Osteocyte (in vitro differentiated cells): ENCODE data around the gene COX10. TPM values are rescaled to one million over a fixed set of nuclear protein-coding genes. Genes with fewer than 3 reads are reported as not detected.
A peak's percentile ranks its signal among the peaks of the same experiment; 100 is the strongest.

Source experiments
- DNase-seq: peaks from one replicate; pipeline ENCODE4 v3.0.0; 2021; ENCODE audit warnings: mixed read lengths; ENCODE audit not compliant: unreplicated experiment; ENCODE audit errors: extremely low spot score
- H3K27ac Mint-ChIP-seq: one replicate; pipeline ENCODE4 v1.8.0; 2021; ENCODE audit warnings: mild to moderate bottlenecking, mixed read lengths; ENCODE audit not compliant: unreplicated experiment
- H3K27me3 Mint-ChIP-seq: one replicate; pipeline ENCODE4 v1.8.0; 2021; ENCODE audit warnings: mixed read lengths; ENCODE audit not compliant: unreplicated experiment
- H3K36me3 Mint-ChIP-seq: one replicate; pipeline ENCODE4 v1.8.0; 2021; ENCODE audit warnings: mixed read lengths; ENCODE audit not compliant: unreplicated experiment
- H3K4me1 Mint-ChIP-seq: one replicate; pipeline ENCODE4 v1.8.0; 2021; ENCODE audit warnings: mixed read lengths; ENCODE audit not compliant: unreplicated experiment
- H3K4me3 Mint-ChIP-seq: one replicate; pipeline ENCODE4 v1.8.0; 2021; ENCODE audit warnings: mild to moderate bottlenecking, moderate library complexity, mixed read lengths; ENCODE audit not compliant: unreplicated experiment
- H3K9me3 Mint-ChIP-seq: one replicate; pipeline ENCODE4 v1.8.0; 2021; ENCODE audit warnings: mixed read lengths; ENCODE audit not compliant: unreplicated experiment
- total RNA-seq: library from RNA; stranded (reverse); gene quantifications from 2 replicates; pipeline ENCODE4 v1.2.1, GENCODE V29; 2021
- TF ChIP-seq, protein P1 (sequence below): fragments of 200-600 bp; sonication (generic); IDR thresholded peaks from 2 replicates; pipeline ENCODE4 v1.5.0; 2021; ENCODE audit warnings: antibody characterized with exemption, mild to moderate bottlenecking, moderate library complexity

The COX10 gene
- total RNA-seq, 1 donor from 2014 or later: 15.6 TPM

DNA sequence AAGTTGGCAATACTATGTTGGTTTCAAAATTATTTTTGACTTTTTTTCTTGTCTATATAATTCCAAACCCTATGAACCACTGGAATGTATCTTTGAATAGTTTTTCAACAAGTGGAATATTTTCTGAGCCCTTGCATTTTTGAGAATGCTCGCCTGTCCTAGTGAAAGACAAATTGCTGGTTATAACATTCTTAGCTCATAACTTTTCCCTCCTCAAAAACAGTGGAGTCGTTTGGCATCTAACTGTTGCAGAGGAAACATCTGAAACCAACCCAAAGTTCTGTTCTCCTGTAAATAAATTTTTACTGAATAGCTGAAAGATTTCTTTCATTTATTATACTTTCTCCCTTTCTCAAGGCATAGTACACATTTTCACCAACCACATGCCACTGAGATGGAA lies 11.3 kb upstream of the COX10 start:
- TF ChIP-seq, protein P1, sequence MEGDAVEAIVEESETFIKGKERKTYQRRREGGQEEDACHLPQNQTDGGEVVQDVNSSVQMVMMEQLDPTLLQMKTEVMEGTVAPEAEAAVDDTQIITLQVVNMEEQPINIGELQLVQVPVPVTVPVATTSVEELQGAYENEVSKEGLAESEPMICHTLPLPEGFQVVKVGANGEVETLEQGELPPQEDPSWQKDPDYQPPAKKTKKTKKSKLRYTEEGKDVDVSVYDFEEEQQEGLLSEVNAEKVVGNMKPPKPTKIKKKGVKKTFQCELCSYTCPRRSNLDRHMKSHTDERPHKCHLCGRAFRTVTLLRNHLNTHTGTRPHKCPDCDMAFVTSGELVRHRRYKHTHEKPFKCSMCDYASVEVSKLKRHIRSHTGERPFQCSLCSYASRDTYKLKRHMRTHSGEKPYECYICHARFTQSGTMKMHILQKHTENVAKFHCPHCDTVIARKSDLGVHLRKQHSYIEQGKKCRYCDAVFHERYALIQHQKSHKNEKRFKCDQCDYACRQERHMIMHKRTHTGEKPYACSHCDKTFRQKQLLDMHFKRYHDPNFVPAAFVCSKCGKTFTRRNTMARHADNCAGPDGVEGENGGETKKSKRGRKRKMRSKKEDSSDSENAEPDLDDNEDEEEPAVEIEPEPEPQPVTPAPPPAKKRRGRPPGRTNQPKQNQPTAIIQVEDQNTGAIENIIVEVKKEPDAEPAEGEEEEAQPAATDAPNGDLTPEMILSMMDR: no peak
- no peak overlapping the region for H3K4me3 Mint-ChIP-seq
- no peak overlapping the region for H3K27ac Mint-ChIP-seq
- peaks cover 7% of the 10 kb centered on the region for H3K9me3 Mint-ChIP-seq
- peaks cover 13% of the 10 kb centered on the region for H3K36me3 Mint-ChIP-seq
- no peak for DNase-seq
- peaks cover 12% of the 10 kb centered on the region for H3K4me1 Mint-ChIP-seq
- no peaks in the 10 kb centered on the region for H3K27me3 Mint-ChIP-seq

DNA sequence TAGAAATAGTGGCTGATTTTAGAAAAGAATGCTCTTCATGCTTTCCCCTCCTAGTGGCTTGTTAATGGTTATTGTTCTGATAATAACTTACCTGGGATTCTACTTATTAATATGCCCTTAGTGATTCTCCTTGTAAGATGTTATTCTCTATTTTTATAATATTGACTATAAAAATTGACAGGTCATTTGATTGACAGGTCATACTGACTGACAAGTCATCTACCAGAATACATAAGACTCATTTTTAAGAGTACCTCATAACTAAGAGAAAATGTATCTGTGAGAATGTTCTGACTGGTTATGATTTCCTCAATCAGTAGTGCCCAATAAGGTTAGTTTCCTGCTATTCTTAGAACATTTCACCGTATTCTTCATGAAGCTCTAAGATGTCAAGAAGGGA lies 8.6 kb upstream of the COX10 start:
- H3K27ac Mint-ChIP-seq: no peak overlapping the region
- H3K9me3 Mint-ChIP-seq: peaks cover 5% of the 10 kb centered on the region
- H3K36me3 Mint-ChIP-seq: peaks cover 8% of the 10 kb centered on the region
- no peak for DNase-seq
- H3K4me1 Mint-ChIP-seq: peaks cover 12% of the 10 kb centered on the region
- H3K4me3 Mint-ChIP-seq: no peak overlapping the region
- TF ChIP-seq, protein P1: no peak
- no peaks in the 10 kb centered on the region for H3K27me3 Mint-ChIP-seq

DNA sequence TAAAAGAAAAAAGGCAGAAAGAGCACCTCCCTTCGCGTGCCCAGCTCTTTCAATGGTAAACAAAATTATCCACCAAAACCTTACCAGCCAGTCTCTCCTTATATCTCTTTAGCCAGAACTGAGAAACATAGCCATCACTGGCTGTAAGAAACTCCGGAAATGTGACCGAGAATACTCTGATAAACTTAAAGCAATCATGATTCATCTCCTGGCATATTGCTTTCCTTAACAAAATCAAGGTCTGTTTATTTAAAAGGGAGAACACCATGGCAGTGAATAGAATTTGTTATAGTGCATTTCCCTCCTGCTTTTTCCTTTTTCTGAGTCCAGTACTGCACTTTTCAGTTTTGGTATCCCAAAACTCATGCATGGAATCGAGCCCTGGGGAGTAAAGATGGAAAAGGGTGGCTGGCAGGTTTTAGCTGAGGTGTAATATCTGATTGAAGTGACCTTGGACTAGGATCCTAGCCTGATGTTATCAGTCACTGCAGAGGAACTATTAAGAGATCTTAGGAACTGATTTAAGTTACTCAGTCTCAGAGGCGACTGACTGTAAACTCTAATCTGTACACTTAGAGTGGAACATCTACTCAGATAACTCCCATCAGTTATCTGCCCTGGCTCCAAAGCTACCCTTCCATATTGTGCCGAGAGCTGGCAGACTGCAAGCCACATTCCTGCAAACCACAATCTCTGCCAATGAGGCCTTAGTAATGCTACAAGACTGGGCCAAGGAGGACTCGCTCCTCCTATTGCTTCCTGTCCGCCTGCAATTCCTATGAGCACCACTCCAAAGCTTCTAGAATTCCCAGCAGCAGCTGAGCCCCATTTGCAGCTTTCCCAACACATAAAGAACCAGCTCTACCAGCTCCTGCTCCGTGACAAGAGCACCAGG lies 7.4 kb upstream of the COX10 start:
- Mint-ChIP-seq H3K36me3 (peaks cover 12% of the 10 kb centered on the region), H3K4me3 (no peak overlapping the region), H3K27me3 (no peaks in the 10 kb centered on the region), H3K4me1 (peaks cover 12% of the 10 kb centered on the region), H3K27ac (peak overlapping the region; percentile 51), H3K9me3 (peaks cover 7% of the 10 kb centered on the region)
- TF ChIP-seq, protein P1: no peak
- no peak for DNase-seq

DNA sequence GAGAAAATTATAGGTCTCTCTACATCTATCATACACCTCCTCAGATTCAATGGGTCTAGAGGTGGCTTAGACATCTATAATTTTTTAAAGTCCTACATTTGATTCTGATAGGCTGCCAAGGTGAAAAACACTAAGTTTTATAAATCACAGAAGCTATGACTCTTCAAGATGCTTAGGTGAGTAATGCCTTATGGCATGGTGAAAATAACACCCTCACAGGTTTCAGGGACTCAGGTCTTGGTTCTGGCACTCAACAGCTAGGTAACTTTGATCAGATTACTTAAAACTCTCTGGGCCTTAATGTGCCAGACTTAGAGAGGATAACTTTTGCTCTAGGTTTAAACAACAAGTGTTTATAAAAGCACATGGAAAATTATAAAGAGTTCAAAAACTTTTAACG lies 2.0 kb upstream of the COX10 start:
- Mint-ChIP-seq H3K27me3 (no peaks in the 10 kb centered on the region), H3K4me3 (no peak overlapping the region), H3K4me1 (peaks cover 33% of the 10 kb centered on the region), H3K27ac (no peak overlapping the region), H3K36me3 (peaks cover 9% of the 10 kb centered on the region), H3K9me3 (peaks cover 7% of the 10 kb centered on the region)
- no peak for DNase-seq
- TF ChIP-seq, protein P1: no peak

DNA sequence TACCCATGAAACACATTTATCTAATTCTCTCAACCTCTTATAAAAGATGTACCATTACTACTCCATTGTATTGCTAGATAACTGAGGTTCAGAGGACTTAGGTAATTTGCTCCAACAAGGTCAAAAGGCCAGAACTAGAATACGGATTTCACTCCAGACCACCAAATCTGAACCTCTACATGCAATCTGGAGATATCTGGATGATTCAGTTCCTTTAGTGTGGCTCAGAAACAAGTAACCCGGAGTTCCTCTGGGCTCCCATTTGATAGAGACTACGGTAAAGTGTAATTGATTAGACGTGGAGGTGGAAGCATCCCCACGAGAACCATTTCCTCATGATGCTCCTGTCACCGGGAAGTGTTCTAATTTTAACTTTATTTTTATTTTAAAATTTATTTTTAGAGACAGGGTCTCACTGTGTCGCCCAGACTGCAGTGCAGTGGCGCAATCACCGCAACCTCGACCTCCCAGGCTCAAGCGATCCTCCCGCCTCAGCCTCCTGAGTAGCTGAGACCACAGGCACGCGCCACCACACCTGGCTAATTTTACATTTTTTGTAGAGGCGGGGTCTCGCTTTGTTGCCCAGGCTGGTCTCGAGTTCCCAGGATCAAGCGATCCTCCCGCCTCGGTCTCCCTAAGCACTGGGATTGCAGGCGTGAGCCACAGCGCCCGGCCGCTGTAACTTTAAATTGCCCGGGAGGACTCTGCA lies 608 bp upstream of the COX10 start:
- H3K4me3 Mint-ChIP-seq: peak overlapping the region; percentile 98
- H3K36me3 Mint-ChIP-seq: peaks cover 9% of the 10 kb centered on the region
- no peak for DNase-seq
- TF ChIP-seq, protein P1: no peak
- H3K27me3 Mint-ChIP-seq: no peaks in the 10 kb centered on the region
- peaks cover 7% of the 10 kb centered on the region for H3K9me3 Mint-ChIP-seq
- H3K4me1 Mint-ChIP-seq: peaks cover 30% of the 10 kb centered on the region
- H3K27ac Mint-ChIP-seq: peak overlapping the region; percentile 95
